HEK293 (cell line): ENCODE data around the gene SWAP70.
A peak's percentile ranks its signal among the peaks of the same experiment; 100 is the strongest.

Experiments
- CTCF ChIA-PET: fragments of 350-600 bp; formaldehyde crosslinking; extraction: SDS; loops from one replicate; lab custom pipeline; 2021; ENCODE audit warnings: antibody characterized with exemption; lab: Yijun Ruan, JAX
- POLR2A ChIA-PET: fragments of 300-600 bp; formaldehyde crosslinking; extraction: SDS; loops from one replicate; lab custom pipeline; 2020; ENCODE audit warnings: antibody characterized with exemption, inconsistent platforms; lab: Yijun Ruan, JAX
- H3K27ac ChIP-seq: fragments of 200-500 bp; sonication (Bioruptor generic); 2 replicates; pipeline ENCODE4 v1.5.1; 2014; ENCODE audit warnings: low read depth, low read length, control low read depth, inconsistent platforms; ENCODE audit errors: extremely low read depth
- H3K36me3 ChIP-seq, 2 experiments: fragments of 200-500 bp in 1 of 2; sonication (Bioruptor generic) in 1 of 2; 1 replicate in 1 of 2; 2 replicates in 1 of 2; pipeline ENCODE4 v1.5.1; 2014 to 2017; ENCODE audit warnings: inconsistent platforms in 2 of 2, low read length in 2 of 2; ENCODE audit not compliant: control insufficient read depth in 2 of 2, insufficient read depth in 1 of 2
- H3K4me1 ChIP-seq: fragments of 200-500 bp; sonication (Bioruptor generic); 2 replicates; pipeline ENCODE4 v1.5.1; 2014; ENCODE audit warnings: mild to moderate bottlenecking, low read length, inconsistent platforms; ENCODE audit not compliant: control insufficient read depth, insufficient read depth
- H3K4me3 ChIP-seq: 2 replicates; pipeline ENCODE4 v1.5.1; 2011; ENCODE audit warnings: low read depth, mild to moderate bottlenecking, control low read depth, low read length, moderate library complexity
- H3K9me3 ChIP-seq: fragments of 200-500 bp; sonication (Bioruptor generic); 2 replicates; pipeline ENCODE4 v1.5.1; 2014; ENCODE audit warnings: low read depth, low read length, inconsistent platforms; ENCODE audit not compliant: control insufficient read depth, insufficient read depth
- GLIS2 ChIP-seq: fragments of 450-650 bp; formaldehyde crosslinking; IDR thresholded peaks from 2 replicates; pipeline ENCODE4 v1.5.1; 2016; ENCODE audit warnings: missing biosample characterization, missing genetic modification characterization
- IKZF3 ChIP-seq: fragments of 450-650 bp; IDR thresholded peaks from 2 replicates; pipeline ENCODE4 v1.5.0; 2018; ENCODE audit warnings: missing biosample characterization, mild to moderate bottlenecking, missing genetic modification characterization, moderate library complexity
- KLF8 ChIP-seq: fragments of 450-650 bp; formaldehyde crosslinking; IDR thresholded peaks from 2 replicates; pipeline ENCODE4 v1.5.1; 2016; ENCODE audit warnings: missing biosample characterization, missing genetic modification characterization
- OVOL3 ChIP-seq: fragments of 450-650 bp; formaldehyde crosslinking; IDR thresholded peaks from 2 replicates; pipeline ENCODE4 v1.5.1; 2016; ENCODE audit warnings: missing biosample characterization, missing genetic modification characterization
- SETDB1 ChIP-seq: IDR thresholded peaks from one replicate; pipeline ENCODE4 v1.6.1; 2017; ENCODE audit warnings: mild to moderate bottlenecking, low read length, moderate library complexity, mixed read lengths; ENCODE audit not compliant: insufficient read length
- SP2 ChIP-seq: fragments of 450-650 bp; formaldehyde crosslinking; IDR thresholded peaks from 2 replicates; pipeline ENCODE4 v1.5.1; 2016; ENCODE audit warnings: missing biosample characterization, missing genetic modification characterization
- ZNF394 ChIP-seq: fragments of 450-650 bp; formaldehyde crosslinking; IDR thresholded peaks from 2 replicates; pipeline ENCODE4 v1.5.1; 2016; ENCODE audit warnings: missing biosample characterization, missing genetic modification characterization, mild to moderate bottlenecking, moderate library complexity, borderline replicate concordance
- ZNF610 ChIP-seq: fragments of 450-650 bp; formaldehyde crosslinking; IDR thresholded peaks from 2 replicates; pipeline ENCODE4 v1.5.1; 2016; ENCODE audit warnings: missing biosample characterization, missing genetic modification characterization, borderline replicate concordance
- TF ChIP-seq, protein P1 (sequence below): fragments of 450-650 bp; formaldehyde crosslinking; IDR thresholded peaks from 2 replicates; pipeline ENCODE4 v1.5.1; 2016; ENCODE audit warnings: missing biosample characterization, missing genetic modification characterization
- TF ChIP-seq, protein P2 (sequence below): fragments of 450-650 bp; formaldehyde crosslinking; IDR thresholded peaks from 2 replicates; pipeline ENCODE4 v1.5.1; 2016; ENCODE audit warnings: missing biosample characterization, missing genetic modification characterization
- TF ChIP-seq, protein P3 (sequence below): fragments of 450-650 bp; formaldehyde crosslinking; IDR thresholded peaks from 2 replicates; pipeline ENCODE4 v1.5.1; 2016; ENCODE audit warnings: missing biosample characterization, missing genetic modification characterization
- TF ChIP-seq, protein P4 (sequence below): fragments of 450-650 bp; formaldehyde crosslinking; IDR thresholded peaks from 2 replicates; pipeline ENCODE4 v1.5.0; 2017; ENCODE audit warnings: missing biosample characterization, missing genetic modification characterization, borderline replicate concordance
- TF ChIP-seq, protein P5 (sequence below): fragments of 450-650 bp; formaldehyde crosslinking; IDR thresholded peaks from 2 replicates; pipeline ENCODE4 v1.5.1; 2017; ENCODE audit warnings: missing biosample characterization, missing genetic modification characterization
- TF ChIP-seq, protein P6 (sequence below): fragments of 450-650 bp; formaldehyde crosslinking; IDR thresholded peaks from 2 replicates; pipeline ENCODE4 v1.5.1; 2016; ENCODE audit warnings: missing biosample characterization, missing genetic modification characterization

SWAP70 gene

DNA sequence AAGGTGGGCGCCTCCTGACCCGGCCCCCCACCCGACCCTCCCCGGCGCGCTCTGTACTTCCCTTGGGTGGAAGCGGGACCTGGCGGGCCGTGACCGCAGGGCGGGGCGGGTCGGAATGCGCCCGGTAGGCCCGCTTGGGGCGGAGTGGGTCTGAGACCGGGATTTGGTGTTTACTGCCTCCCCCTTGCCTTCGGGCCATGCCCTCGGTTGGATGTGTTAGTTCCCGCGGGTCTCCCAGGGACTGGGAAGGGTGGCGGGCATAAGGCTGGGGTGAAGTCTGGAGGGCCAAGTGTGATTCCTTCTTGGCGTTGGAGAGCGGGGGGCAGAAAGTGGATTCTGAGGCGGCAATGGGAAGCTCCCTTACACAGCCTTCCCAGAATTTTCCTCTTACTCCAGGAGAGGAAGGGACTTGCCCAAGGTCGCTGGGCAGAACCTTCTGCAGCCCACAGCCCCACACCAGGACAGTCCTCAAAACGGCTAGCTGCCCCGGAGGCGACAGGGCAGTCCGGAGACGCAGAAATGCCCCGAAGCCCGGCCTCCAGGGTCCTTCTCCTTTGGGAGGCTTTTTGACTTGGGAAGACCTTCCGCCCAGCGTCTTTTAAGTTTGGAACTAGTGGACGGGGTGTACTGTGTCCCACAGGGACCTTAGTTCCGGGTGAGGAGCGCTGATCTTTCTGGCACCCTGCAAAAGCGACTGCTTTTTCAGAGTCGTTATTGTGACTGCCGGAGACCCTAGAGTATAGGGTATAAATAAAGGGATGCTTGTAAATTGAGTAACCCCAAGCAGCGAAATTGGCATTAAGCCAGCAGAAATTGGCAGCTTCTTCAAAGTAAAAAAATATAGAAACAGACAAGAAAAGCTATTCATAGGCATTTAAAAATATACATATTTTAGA lies 647 bp downstream of the SWAP70 start (continued):
- TF ChIP-seq, protein P1, sequence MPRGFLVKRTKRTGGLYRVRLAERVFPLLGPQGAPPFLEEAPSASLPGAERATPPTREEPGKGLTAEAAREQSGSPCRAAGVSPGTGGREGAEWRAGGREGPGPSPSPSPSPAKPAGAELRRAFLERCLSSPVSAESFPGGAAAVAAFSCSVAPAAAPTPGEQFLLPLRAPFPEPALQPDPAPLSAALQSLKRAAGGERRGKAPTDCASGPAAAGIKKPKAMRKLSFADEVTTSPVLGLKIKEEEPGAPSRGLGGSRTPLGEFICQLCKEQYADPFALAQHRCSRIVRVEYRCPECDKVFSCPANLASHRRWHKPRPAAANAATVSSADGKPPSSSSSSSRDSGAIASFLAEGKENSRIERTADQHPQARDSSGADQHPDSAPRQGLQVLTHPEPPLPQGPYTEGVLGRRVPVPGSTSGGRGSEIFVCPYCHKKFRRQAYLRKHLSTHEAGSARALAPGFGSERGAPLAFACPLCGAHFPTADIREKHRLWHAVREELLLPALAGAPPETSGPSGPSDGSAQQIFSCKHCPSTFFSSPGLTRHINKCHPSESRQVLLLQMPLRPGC = no peak
- TF ChIP-seq, protein P2, sequence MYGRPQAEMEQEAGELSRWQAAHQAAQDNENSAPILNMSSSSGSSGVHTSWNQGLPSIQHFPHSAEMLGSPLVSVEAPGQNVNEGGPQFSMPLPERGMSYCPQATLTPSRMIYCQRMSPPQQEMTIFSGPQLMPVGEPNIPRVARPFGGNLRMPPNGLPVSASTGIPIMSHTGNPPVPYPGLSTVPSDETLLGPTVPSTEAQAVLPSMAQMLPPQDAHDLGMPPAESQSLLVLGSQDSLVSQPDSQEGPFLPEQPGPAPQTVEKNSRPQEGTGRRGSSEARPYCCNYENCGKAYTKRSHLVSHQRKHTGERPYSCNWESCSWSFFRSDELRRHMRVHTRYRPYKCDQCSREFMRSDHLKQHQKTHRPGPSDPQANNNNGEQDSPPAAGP (tag by site-specific recombination) = peak; percentile 29; the same call in 1 of the 2 replicates
- TF ChIP-seq IKZF3 (tag by site-specific recombination) (0 out of 2 replicates have a peak, but pooled peaks have one; percentile 56), OVOL3 (tag by site-specific recombination) (no peak), SP2 (tag by site-specific recombination) (peak; percentile 59), ZNF610 (tag by site-specific recombination) (no peak)
- TF ChIP-seq, protein P3, sequence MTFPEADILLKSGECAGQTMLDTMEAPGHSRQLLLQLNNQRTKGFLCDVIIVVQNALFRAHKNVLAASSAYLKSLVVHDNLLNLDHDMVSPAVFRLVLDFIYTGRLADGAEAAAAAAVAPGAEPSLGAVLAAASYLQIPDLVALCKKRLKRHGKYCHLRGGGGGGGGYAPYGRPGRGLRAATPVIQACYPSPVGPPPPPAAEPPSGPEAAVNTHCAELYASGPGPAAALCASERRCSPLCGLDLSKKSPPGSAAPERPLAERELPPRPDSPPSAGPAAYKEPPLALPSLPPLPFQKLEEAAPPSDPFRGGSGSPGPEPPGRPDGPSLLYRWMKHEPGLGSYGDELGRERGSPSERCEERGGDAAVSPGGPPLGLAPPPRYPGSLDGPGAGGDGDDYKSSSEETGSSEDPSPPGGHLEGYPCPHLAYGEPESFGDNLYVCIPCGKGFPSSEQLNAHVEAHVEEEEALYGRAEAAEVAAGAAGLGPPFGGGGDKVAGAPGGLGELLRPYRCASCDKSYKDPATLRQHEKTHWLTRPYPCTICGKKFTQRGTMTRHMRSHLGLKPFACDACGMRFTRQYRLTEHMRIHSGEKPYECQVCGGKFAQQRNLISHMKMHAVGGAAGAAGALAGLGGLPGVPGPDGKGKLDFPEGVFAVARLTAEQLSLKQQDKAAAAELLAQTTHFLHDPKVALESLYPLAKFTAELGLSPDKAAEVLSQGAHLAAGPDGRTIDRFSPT = 0 out of 2 replicates have a peak, but pooled peaks have one; percentile 12
- TF ChIP-seq, protein P4, sequence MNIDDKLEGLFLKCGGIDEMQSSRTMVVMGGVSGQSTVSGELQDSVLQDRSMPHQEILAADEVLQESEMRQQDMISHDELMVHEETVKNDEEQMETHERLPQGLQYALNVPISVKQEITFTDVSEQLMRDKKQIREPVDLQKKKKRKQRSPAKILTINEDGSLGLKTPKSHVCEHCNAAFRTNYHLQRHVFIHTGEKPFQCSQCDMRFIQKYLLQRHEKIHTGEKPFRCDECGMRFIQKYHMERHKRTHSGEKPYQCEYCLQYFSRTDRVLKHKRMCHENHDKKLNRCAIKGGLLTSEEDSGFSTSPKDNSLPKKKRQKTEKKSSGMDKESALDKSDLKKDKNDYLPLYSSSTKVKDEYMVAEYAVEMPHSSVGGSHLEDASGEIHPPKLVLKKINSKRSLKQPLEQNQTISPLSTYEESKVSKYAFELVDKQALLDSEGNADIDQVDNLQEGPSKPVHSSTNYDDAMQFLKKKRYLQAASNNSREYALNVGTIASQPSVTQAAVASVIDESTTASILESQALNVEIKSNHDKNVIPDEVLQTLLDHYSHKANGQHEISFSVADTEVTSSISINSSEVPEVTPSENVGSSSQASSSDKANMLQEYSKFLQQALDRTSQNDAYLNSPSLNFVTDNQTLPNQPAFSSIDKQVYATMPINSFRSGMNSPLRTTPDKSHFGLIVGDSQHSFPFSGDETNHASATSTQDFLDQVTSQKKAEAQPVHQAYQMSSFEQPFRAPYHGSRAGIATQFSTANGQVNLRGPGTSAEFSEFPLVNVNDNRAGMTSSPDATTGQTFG (tag by site-specific recombination) = no peak
- TF ChIP-seq, protein P5, sequence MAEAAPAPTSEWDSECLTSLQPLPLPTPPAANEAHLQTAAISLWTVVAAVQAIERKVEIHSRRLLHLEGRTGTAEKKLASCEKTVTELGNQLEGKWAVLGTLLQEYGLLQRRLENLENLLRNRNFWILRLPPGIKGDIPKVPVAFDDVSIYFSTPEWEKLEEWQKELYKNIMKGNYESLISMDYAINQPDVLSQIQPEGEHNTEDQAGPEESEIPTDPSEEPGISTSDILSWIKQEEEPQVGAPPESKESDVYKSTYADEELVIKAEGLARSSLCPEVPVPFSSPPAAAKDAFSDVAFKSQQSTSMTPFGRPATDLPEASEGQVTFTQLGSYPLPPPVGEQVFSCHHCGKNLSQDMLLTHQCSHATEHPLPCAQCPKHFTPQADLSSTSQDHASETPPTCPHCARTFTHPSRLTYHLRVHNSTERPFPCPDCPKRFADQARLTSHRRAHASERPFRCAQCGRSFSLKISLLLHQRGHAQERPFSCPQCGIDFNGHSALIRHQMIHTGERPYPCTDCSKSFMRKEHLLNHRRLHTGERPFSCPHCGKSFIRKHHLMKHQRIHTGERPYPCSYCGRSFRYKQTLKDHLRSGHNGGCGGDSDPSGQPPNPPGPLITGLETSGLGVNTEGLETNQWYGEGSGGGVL (tag by site-specific recombination) = peak; percentile 66; the same call in 1 of the 2 replicates

DNA sequence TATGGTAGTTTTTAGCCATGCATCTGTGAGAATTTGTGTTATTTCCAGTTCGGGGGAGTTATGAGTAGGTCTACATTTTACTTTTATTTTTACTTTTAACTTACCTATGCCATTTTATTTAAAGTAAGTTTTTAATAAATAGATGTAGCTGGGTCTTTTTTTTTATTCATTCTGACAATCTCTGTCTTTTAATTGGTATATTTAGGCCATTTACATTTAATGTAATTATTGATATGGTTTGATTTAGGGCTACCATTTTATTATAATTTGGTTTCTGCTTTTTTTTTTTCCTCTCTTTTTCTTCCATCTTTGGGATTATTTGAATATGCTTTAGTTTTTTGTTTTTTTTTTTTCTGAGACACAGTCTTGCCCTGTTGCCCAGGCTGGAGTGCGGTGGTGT lies 1.9 kb downstream of the SWAP70 start:
- POLR2A ChIA-PET = no interaction called here
- CTCF ChIA-PET = no interaction called here
- peak; percentile 99 for TF ChIP-seq SETDB1
- TF ChIP-seq ZNF394 (tag by site-specific recombination) = no peak
- TF ChIP-seq, protein P6, sequence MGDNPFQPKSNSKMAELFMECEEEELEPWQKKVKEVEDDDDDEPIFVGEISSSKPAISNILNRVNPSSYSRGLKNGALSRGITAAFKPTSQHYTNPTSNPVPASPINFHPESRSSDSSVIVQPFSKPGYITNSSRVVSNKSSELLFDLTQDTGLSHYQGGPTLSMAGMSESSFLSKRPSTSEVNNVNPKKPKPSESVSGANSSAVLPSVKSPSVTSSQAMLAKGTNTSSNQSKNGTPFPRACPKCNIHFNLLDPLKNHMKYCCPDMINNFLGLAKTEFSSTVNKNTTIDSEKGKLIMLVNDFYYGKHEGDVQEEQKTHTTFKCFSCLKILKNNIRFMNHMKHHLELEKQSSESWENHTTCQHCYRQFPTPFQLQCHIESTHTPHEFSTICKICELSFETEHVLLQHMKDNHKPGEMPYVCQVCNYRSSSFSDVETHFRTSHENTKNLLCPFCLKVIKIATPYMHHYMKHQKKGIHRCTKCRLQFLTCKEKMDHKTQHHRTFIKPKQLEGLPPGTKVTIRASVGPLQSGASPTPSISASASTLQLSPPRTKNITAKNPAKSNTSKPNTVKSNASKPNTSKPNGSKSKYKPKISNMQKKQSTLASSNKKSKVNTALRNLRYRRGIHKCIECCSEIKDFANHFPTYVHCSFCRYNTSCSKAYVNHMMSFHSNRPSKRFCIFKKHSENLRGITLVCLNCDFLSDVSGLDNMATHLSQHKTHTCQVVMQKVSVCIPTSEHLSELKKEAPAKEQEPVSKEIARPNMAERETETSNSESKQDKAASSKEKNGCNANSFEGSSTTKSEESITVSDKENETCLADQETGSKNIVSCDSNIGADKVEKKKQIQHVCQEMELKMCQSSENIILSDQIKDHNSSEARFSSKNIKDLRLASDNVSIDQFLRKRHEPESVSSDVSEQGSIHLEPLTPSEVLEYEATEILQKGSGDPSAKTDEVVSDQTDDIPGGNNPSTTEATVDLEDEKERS = peak; percentile 46
- no peak for TF ChIP-seq GLIS2 (tag by site-specific recombination)
- 0 out of 2 replicates have a peak, but pooled peaks have one; percentile 20 for TF ChIP-seq KLF8
- Histone ChIP-seq H3K27ac (no peak overlapping the region), H3K9me3 (no peaks in the 10 kb centered on the region), H3K36me3 (no peaks in the 10 kb centered on the region), H3K4me3 (no peak overlapping the region), H3K4me1 (no peaks in the 10 kb centered on the region)
